Measurements from ENCODE around the gene EFCAB6. TPM values are rescaled to one million over a fixed set of nuclear protein-coding genes. Genes with fewer than 3 reads are reported as not detected.

Gene EFCAB6
- total RNA-seq, 1 experiment from 2014 or later, result 2.5 TPM

- intact Hi-C loops (cut with micrococcal nuclease; ENCODE audit: unreplicated experiment), result no loop called here
- TF ChIP-seq CTCF (conservative IDR thresholded peaks at IDR 0.05) (no peak), EZH2 (IDR thresholded peaks at IDR 0.05; ENCODE audit: low read depth) (no peak)
- Histone ChIP-seq H2AFZ (no peak overlapping the region), H3K4me1 (replicated peaks; ENCODE audit: insufficient read depth) (no peaks in the 10 kb centered on the region), H3K9me2 (ENCODE audit: insufficient read depth) (no peaks in the 10 kb centered on the region), H3K4me2 (no peak overlapping the region), H3K27me3 (ENCODE audit: insufficient read depth, low read depth) (peaks cover 94% of the 10 kb centered on the region), H3K9me3 (ENCODE audit: insufficient read depth, low read depth) (no peaks in the 10 kb centered on the region), H4K20me1 (ENCODE audit: insufficient read depth) (no peaks in the 10 kb centered on the region), H3K79me2 (ENCODE audit: low read depth) (no peaks in the 10 kb centered on the region), H3K36me3 (ENCODE audit: low read depth) (no peaks in the 10 kb centered on the region), H3K4me3 (no peak overlapping the region), H3F3A (ENCODE audit: insufficient read depth, low read depth) (no peaks in the 10 kb centered on the region), H3K27ac (no peak overlapping the region)
- CTCF ChIA-PET, result no interaction called here
- BruUV-seq (replicated peaks), result no TSS peak
- POLR2A ChIA-PET (ENCODE audit: unreplicated experiment), result no interaction called here
- DNase-seq, result no peak
Observed at GRCh38 chr22:43515902-43516301, 296.2 kb downstream of the EFCAB6 start.

- intact Hi-C loops (cut with micrococcal nuclease; ENCODE audit: unreplicated experiment), result no loop called here
- POLR2A ChIA-PET (ENCODE audit: unreplicated experiment), result no interaction called here
Observed at GRCh38 chr22:43515411-43515810, 296.7 kb downstream of the EFCAB6 start.

GRCh38 chr22:43514476-43515157 lies 297.5 kb downstream of the EFCAB6 start:
- CTCF ChIA-PET, result no interaction called here

More at GRCh38 chr22:43515411-43515810, 296.7 kb downstream of the EFCAB6 start:
- Histone ChIP-seq H3F3A (ENCODE audit: insufficient read depth, low read depth) (no peaks in the 10 kb centered on the region), H3K79me2 (ENCODE audit: low read depth) (no peaks in the 10 kb centered on the region), H3K9me2 (ENCODE audit: insufficient read depth) (no peaks in the 10 kb centered on the region), H3K4me1 (replicated peaks; ENCODE audit: insufficient read depth) (no peaks in the 10 kb centered on the region), H3K4me3 (no peak overlapping the region), H3K27ac (no peak overlapping the region), H3K4me2 (no peak overlapping the region), H2AFZ (no peak overlapping the region), H3K36me3 (ENCODE audit: low read depth) (no peaks in the 10 kb centered on the region), H4K20me1 (ENCODE audit: insufficient read depth) (no peaks in the 10 kb centered on the region), H3K9me3 (ENCODE audit: insufficient read depth, low read depth) (no peaks in the 10 kb centered on the region), H3K27me3 (ENCODE audit: insufficient read depth, low read depth) (peaks cover 94% of the 10 kb centered on the region)
- DNase-seq, result no peak
- CTCF ChIA-PET, result no interaction called here
- BruUV-seq (replicated peaks), result no TSS peak
- TF ChIP-seq CTCF (conservative IDR thresholded peaks at IDR 0.05) (no peak), EZH2 (IDR thresholded peaks at IDR 0.05; ENCODE audit: low read depth) (no peak)

More at GRCh38 chr22:43514476-43515157, 297.5 kb downstream of the EFCAB6 start:
- H3F3A ChIP-seq (ENCODE audit: insufficient read depth, low read depth), result no peaks in the 10 kb centered on the region
- H3K27ac ChIP-seq, result no peak overlapping the region
- H3K79me2 ChIP-seq (ENCODE audit: low read depth), result no peaks in the 10 kb centered on the region
- no peaks in the 10 kb centered on the region for H3K9me3 ChIP-seq (ENCODE audit: insufficient read depth, low read depth)
- H3K27me3 ChIP-seq (ENCODE audit: insufficient read depth, low read depth), result peaks cover 94% of the 10 kb centered on the region
- no peak overlapping the region for H3K4me3 ChIP-seq
- no peaks in the 10 kb centered on the region for H4K20me1 ChIP-seq (ENCODE audit: insufficient read depth)
- H3K4me2 ChIP-seq, result no peak overlapping the region
- H3K36me3 ChIP-seq (ENCODE audit: low read depth), result no peaks in the 10 kb centered on the region
- H2AFZ ChIP-seq, result no peak overlapping the region
- no peak for DNase-seq
- BruUV-seq (replicated peaks), result no TSS peak
- H3K9me2 ChIP-seq (ENCODE audit: insufficient read depth), result no peaks in the 10 kb centered on the region
- intact Hi-C loops (cut with micrococcal nuclease; ENCODE audit: unreplicated experiment), result no loop called here
- TF ChIP-seq EZH2 (IDR thresholded peaks at IDR 0.05; ENCODE audit: low read depth) (no peak), CTCF (conservative IDR thresholded peaks at IDR 0.05) (no peak)
- POLR2A ChIA-PET (ENCODE audit: unreplicated experiment), result no interaction called here
- H3K4me1 ChIP-seq (replicated peaks; ENCODE audit: insufficient read depth), result no peaks in the 10 kb centered on the region

Measured in PC-9 (cell line).